HG03064 (cell line): ENCODE measurements around the gene RFC2.
A peak's percentile ranks its signal among the peaks of the same experiment; 100 is the strongest.
"Not testable (repeated sequence)": the region's sequence is repeated elsewhere in the genome, so short reads cannot be mapped to it uniquely, and the experiment has no call there.

ENCODE experiments used
- ATAC-seq: cut with Tn5 transposase; IDR thresholded peaks from one replicate; pipeline ENCODE4 v1.9.1; 2021; ENCODE audit warnings: low read depth; ENCODE audit not compliant: unreplicated experiment

RFC2 gene

GRCh38 chr7:74221713-74222112, 32.5 kb downstream of the RFC2 start:
- ATAC-seq = no peak

GRCh38 chr7:74220229-74220628, 34.0 kb downstream of the RFC2 start:
- no peak for ATAC-seq

GRCh38 chr7:74219416-74219815, 34.8 kb downstream of the RFC2 start:
- ATAC-seq = no peak

GRCh38 chr7:74218343-74218698, 35.9 kb downstream of the RFC2 start:
- no peak for ATAC-seq

- ATAC-seq = peak; percentile 49
Observed at GRCh38 chr7:74217455-74218342, 36.5 kb downstream of the RFC2 start.

GRCh38 chr7:74216361-74216761, 37.8 kb downstream of the RFC2 start:
- ATAC-seq = no peak

GRCh38 chr7:74215921-74216320, 38.3 kb downstream of the RFC2 start:
- no peak for ATAC-seq

- no peak for ATAC-seq
Observed at GRCh38 chr7:74214816-74215630, 39.2 kb downstream of the RFC2 start.

GRCh38 chr7:74212661-74213060, 41.5 kb downstream of the RFC2 start:
- no peak for ATAC-seq

GRCh38 chr7:74208241-74208640, 46.0 kb downstream of the RFC2 start:
- not testable (repeated sequence) for ATAC-seq

GRCh38 chr7:74207586-74207985, 46.6 kb downstream of the RFC2 start:
- ATAC-seq = no peak

GRCh38 chr7:74206589-74207120, 47.5 kb downstream of the RFC2 start:
- no peak for ATAC-seq

GRCh38 chr7:74206052-74206451, 48.1 kb downstream of the RFC2 start:
- ATAC-seq = not testable (repeated sequence)

GRCh38 chr7:74203956-74204618, 50.1 kb downstream of the RFC2 start:
- ATAC-seq = no peak

- no peak for ATAC-seq
Observed at GRCh38 chr7:74202841-74203556, 51.2 kb downstream of the RFC2 start.

GRCh38 chr7:74199551-74200355, 54.4 kb downstream of the RFC2 start:
- no peak for ATAC-seq

GRCh38 chr7:74197449-74198124, 56.6 kb downstream of the RFC2 start:
- ATAC-seq = no peak

GRCh38 chr7:74195968-74196654, 58.1 kb downstream of the RFC2 start:
- ATAC-seq = not testable (repeated sequence)
